HEK293 (cell line): ENCODE data around the gene SPOCK1.

Experiments used
- CTCF ChIA-PET: fragments of 350-600 bp; formaldehyde crosslinking; extraction: SDS; loops from one replicate; lab custom pipeline; 2021; ENCODE audit warnings: antibody characterized with exemption; lab: Yijun Ruan, JAX
- POLR2A ChIA-PET: fragments of 300-600 bp; formaldehyde crosslinking; extraction: SDS; loops from one replicate; lab custom pipeline; 2020; ENCODE audit warnings: antibody characterized with exemption, inconsistent platforms; lab: Yijun Ruan, JAX
- H3K27ac ChIP-seq: fragments of 200-500 bp; sonication (Bioruptor generic); 2 replicates; pipeline ENCODE4 v1.5.1; 2014; ENCODE audit warnings: low read depth, low read length, control low read depth, inconsistent platforms; ENCODE audit errors: extremely low read depth
- H3K36me3 ChIP-seq, 2 experiments: fragments of 200-500 bp in 1 of 2; sonication (Bioruptor generic) in 1 of 2; 1 replicate in 1 of 2; 2 replicates in 1 of 2; pipeline ENCODE4 v1.5.1; 2014 to 2017; ENCODE audit warnings: inconsistent platforms in 2 of 2, low read length in 2 of 2; ENCODE audit not compliant: control insufficient read depth in 2 of 2, insufficient read depth in 1 of 2
- H3K4me1 ChIP-seq: fragments of 200-500 bp; sonication (Bioruptor generic); 2 replicates; pipeline ENCODE4 v1.5.1; 2014; ENCODE audit warnings: mild to moderate bottlenecking, low read length, inconsistent platforms; ENCODE audit not compliant: control insufficient read depth, insufficient read depth
- H3K4me3 ChIP-seq: 2 replicates; pipeline ENCODE4 v1.5.1; 2011; ENCODE audit warnings: low read depth, mild to moderate bottlenecking, control low read depth, low read length, moderate library complexity
- H3K9me3 ChIP-seq: fragments of 200-500 bp; sonication (Bioruptor generic); 2 replicates; pipeline ENCODE4 v1.5.1; 2014; ENCODE audit warnings: low read depth, low read length, inconsistent platforms; ENCODE audit not compliant: control insufficient read depth, insufficient read depth
- GFI1B ChIP-seq: fragments of 450-650 bp; formaldehyde crosslinking; IDR thresholded peaks from 2 replicates; pipeline ENCODE4 v1.5.1; 2016; ENCODE audit warnings: missing biosample characterization, missing genetic modification characterization
- KLF7 ChIP-seq: fragments of 450-650 bp; formaldehyde crosslinking; IDR thresholded peaks from 2 replicates; pipeline ENCODE4 v1.5.1; 2016; ENCODE audit warnings: missing biosample characterization, missing genetic modification characterization, borderline replicate concordance
- MYNN ChIP-seq: fragments of 450-650 bp; formaldehyde crosslinking; IDR thresholded peaks from 2 replicates; pipeline ENCODE4 v1.5.1; 2016; ENCODE audit warnings: missing biosample characterization, missing genetic modification characterization, borderline replicate concordance
- SALL2 ChIP-seq: fragments of 450-650 bp; formaldehyde crosslinking; IDR thresholded peaks from 2 replicates; pipeline ENCODE4 v1.5.0; 2017; ENCODE audit warnings: missing biosample characterization, mild to moderate bottlenecking, missing genetic modification characterization, borderline replicate concordance
- SCRT2 ChIP-seq: fragments of 450-650 bp; formaldehyde crosslinking; IDR thresholded peaks from 2 replicates; pipeline ENCODE4 v1.5.1; 2016; ENCODE audit warnings: missing biosample characterization, missing genetic modification characterization
- ZBTB21 ChIP-seq: fragments of 450-650 bp; formaldehyde crosslinking; IDR thresholded peaks from 2 replicates; pipeline ENCODE4 v1.5.1; 2017; ENCODE audit warnings: missing biosample characterization, missing genetic modification characterization
- ZNF157 ChIP-seq: fragments of 450-650 bp; formaldehyde crosslinking; IDR thresholded peaks from 2 replicates; pipeline ENCODE4 v1.5.1; 2016; ENCODE audit warnings: missing biosample characterization, missing genetic modification characterization
- ZNF223 ChIP-seq: fragments of 450-650 bp; formaldehyde crosslinking; IDR thresholded peaks from 2 replicates; pipeline ENCODE4 v1.5.1; 2016; ENCODE audit warnings: missing biosample characterization, missing genetic modification characterization
- ZNF248 ChIP-seq: fragments of 450-650 bp; formaldehyde crosslinking; IDR thresholded peaks from 2 replicates; pipeline ENCODE4 v1.5.1; 2017; ENCODE audit warnings: missing biosample characterization, missing genetic modification characterization
- ZNF311 ChIP-seq: fragments of 450-650 bp; formaldehyde crosslinking; IDR thresholded peaks from 2 replicates; pipeline ENCODE4 v1.5.1; 2017; ENCODE audit warnings: missing biosample characterization, missing genetic modification characterization, borderline replicate concordance
- ZNF404 ChIP-seq: fragments of 450-650 bp; formaldehyde crosslinking; IDR thresholded peaks from 2 replicates; pipeline ENCODE4 v1.5.1; 2017; ENCODE audit warnings: missing biosample characterization, missing genetic modification characterization
- ZNF416 ChIP-seq: fragments of 450-650 bp; formaldehyde crosslinking; IDR thresholded peaks from 2 replicates; pipeline ENCODE4 v1.5.1; 2016; ENCODE audit warnings: missing biosample characterization, missing genetic modification characterization
- ZNF426 ChIP-seq: fragments of 450-650 bp; formaldehyde crosslinking; IDR thresholded peaks from 2 replicates; pipeline ENCODE4 v1.5.1; 2017; ENCODE audit warnings: missing biosample characterization, missing genetic modification characterization, mild to moderate bottlenecking, inconsistent platforms, moderate library complexity
- ZNF48 ChIP-seq: fragments of 450-650 bp; formaldehyde crosslinking; IDR thresholded peaks from 2 replicates; pipeline ENCODE4 v1.5.1; 2016; ENCODE audit warnings: missing biosample characterization, missing genetic modification characterization
- ZNF529 ChIP-seq: fragments of 450-650 bp; formaldehyde crosslinking; IDR thresholded peaks from 2 replicates; pipeline ENCODE4 v1.5.1; 2017; ENCODE audit warnings: missing genetic modification characterization, missing biosample characterization; ENCODE audit not compliant: insufficient replicate concordance
- ZNF530 ChIP-seq: fragments of 450-650 bp; formaldehyde crosslinking; IDR thresholded peaks from 2 replicates; pipeline ENCODE4 v1.5.1; 2016; ENCODE audit warnings: low read depth, missing biosample characterization, missing genetic modification characterization
- ZNF626 ChIP-seq: fragments of 450-650 bp; sonication (Bioruptor Pico); formaldehyde crosslinking; IDR thresholded peaks from 2 replicates; pipeline ENCODE4 v1.5.1; 2018; ENCODE audit warnings: missing biosample characterization, missing genetic modification characterization, inconsistent platforms
- ZNF658 ChIP-seq: fragments of 450-650 bp; formaldehyde crosslinking; IDR thresholded peaks from 2 replicates; pipeline ENCODE4; 2016; ENCODE audit warnings: missing biosample characterization, missing genetic modification characterization
- ZNF776 ChIP-seq: fragments of 450-650 bp; formaldehyde crosslinking; IDR thresholded peaks from 2 replicates; pipeline ENCODE4 v1.5.0; 2017; ENCODE audit warnings: missing biosample characterization, missing genetic modification characterization, borderline replicate concordance
- ZXDB ChIP-seq: fragments of 450-650 bp; formaldehyde crosslinking; IDR thresholded peaks from 2 replicates; pipeline ENCODE4 v1.5.1; 2016; ENCODE audit warnings: missing biosample characterization, missing genetic modification characterization
- TF ChIP-seq, protein P1 (sequence below): fragments of 450-650 bp; formaldehyde crosslinking; IDR thresholded peaks from 2 replicates; pipeline ENCODE4 v1.5.1; 2016; ENCODE audit warnings: missing biosample characterization, missing genetic modification characterization
- TF ChIP-seq, protein P2 (sequence below): IDR thresholded peaks from 2 replicates; pipeline ENCODE4 v1.6.1; 2011; ENCODE audit warnings: mild to moderate bottlenecking, low read depth, low read length, borderline replicate concordance
- TF ChIP-seq, protein P3 (sequence below): fragments of 450-650 bp; formaldehyde crosslinking; IDR thresholded peaks from 2 replicates; pipeline ENCODE4 v1.5.1; 2016; ENCODE audit warnings: missing biosample characterization, missing genetic modification characterization, borderline replicate concordance
- TF ChIP-seq, protein P4 (sequence below): fragments of 450-650 bp; formaldehyde crosslinking; conservative IDR thresholded peaks from 2 replicates; pipeline ENCODE4 v1.5.1; 2016; ENCODE audit warnings: low read depth, missing biosample characterization, missing genetic modification characterization

The SPOCK1 gene

DNA sequence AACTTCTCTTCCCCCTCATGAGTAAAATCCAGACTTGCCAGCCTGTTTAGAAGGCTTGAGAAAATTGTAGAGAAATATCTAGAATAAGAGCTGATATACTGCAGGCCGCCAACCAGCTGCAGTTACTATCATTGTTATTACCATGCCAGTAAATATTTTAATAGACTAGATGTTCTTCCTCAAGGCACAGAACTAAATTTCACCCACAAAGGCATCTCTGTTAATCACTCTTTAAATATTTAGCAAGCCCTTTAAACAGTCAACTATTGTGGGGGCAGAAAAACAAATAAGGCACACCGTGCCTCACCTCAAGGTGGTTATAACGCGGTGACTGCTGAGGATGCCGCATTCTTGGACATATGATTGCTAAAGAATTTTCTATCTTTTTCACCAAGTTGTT lies 147.0 kb downstream of the SPOCK1 start:
- ChIA-PET CTCF (no interaction called here), POLR2A (no interaction called here)
- TF ChIP-seq ZNF248 (no peak), ZNF426 (no peak), ZNF157 (no peak)
- H3K4me3 ChIP-seq = no peak overlapping the region
- H3K4me1 ChIP-seq = no peaks in the 10 kb centered on the region
- H3K27ac ChIP-seq = no peak overlapping the region
- H3K9me3 ChIP-seq = no peaks in the 10 kb centered on the region
- no peaks in the 10 kb centered on the region for H3K36me3 ChIP-seq

DNA sequence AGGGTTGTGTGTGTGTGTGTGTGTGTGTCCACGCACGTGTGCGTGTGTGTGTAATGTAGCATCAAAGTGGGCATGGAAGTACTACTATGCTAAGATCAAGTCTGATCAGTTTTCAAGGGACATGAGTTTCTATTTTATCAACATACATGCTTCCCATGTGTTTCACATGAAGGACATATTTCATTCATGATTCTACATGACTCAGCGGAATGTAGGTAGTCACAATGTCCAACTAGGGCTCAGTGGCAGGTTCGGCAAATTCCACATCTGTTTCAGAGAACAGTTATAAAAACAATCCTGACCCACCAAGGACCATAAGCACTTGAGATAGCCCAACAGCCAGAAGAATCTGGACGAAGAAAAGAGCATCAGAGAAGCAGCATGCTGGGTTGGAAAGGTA lies 148.3 kb downstream of the SPOCK1 start:
- ChIA-PET POLR2A (no interaction called here), CTCF (interaction anchor here (0.6 kb wide), 1 partner anchor 646 kb away, joined by 3 read pairs; no protein-coding TSS in a partner anchor)
- TF ChIP-seq MYNN (tag by site-specific recombination) = no peak
- TF ChIP-seq ZNF529 = no peak
- TF ChIP-seq, protein P1, sequence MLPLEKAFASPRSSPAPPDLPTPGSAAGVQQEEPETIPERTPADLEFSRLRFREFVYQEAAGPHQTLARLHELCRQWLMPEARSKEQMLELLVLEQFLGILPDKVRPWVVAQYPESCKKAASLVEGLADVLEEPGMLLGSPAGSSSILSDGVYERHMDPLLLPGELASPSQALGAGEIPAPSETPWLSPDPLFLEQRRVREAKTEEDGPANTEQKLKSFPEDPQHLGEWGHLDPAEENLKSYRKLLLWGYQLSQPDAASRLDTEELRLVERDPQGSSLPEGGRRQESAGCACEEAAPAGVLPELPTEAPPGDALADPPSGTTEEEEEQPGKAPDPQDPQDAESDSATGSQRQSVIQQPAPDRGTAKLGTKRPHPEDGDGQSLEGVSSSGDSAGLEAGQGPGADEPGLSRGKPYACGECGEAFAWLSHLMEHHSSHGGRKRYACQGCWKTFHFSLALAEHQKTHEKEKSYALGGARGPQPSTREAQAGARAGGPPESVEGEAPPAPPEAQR (tag by site-specific recombination) = no peak
- TF ChIP-seq SALL2 (tag by site-specific recombination) = no peak
- TF ChIP-seq KLF7 (tag by site-specific recombination) = no peak
- TF ChIP-seq ZNF311 (tag by site-specific recombination) = no peak
- no peak for TF ChIP-seq ZNF658 (tag by site-specific recombination)
- TF ChIP-seq, protein P2, sequence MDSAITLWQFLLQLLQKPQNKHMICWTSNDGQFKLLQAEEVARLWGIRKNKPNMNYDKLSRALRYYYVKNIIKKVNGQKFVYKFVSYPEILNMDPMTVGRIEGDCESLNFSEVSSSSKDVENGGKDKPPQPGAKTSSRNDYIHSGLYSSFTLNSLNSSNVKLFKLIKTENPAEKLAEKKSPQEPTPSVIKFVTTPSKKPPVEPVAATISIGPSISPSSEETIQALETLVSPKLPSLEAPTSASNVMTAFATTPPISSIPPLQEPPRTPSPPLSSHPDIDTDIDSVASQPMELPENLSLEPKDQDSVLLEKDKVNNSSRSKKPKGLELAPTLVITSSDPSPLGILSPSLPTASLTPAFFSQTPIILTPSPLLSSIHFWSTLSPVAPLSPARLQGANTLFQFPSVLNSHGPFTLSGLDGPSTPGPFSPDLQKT = no peak
- no peak for TF ChIP-seq ZNF776
- TF ChIP-seq SCRT2 (tag by site-specific recombination) = no peak
- TF ChIP-seq ZBTB21 (tag by site-specific recombination) = no peak
- no peak for TF ChIP-seq ZXDB (tag by site-specific recombination)
- Histone ChIP-seq H3K36me3 (no peaks in the 10 kb centered on the region), H3K4me1 (no peaks in the 10 kb centered on the region), H3K27ac (no peak overlapping the region), H3K9me3 (no peaks in the 10 kb centered on the region), H3K4me3 (no peak overlapping the region)

DNA sequence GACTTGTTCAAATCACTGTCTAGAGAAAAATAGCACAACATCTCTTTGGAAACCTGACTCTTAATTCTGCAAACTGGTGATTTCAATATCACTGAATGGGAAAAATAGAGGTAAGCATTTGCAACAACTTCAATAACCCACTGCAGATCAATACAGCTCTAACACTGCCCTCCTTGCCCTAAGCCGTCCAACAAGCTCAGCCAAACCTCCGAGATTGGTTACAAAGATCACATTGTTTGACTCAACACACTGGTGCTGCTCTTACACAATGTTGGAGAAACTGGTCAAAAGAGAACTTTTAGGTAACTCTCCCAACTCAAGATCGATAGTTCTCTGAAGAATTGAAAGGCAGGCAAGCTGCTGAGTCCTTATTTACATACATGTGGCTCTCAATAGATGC lies 150.4 kb downstream of the SPOCK1 start:
- Histone ChIP-seq H3K27ac (no peak overlapping the region), H3K4me1 (no peaks in the 10 kb centered on the region), H3K9me3 (no peaks in the 10 kb centered on the region), H3K4me3 (no peak overlapping the region), H3K36me3 (no peaks in the 10 kb centered on the region)
- ChIA-PET CTCF (interaction anchor here (0.6 to 2.3 kb wide), 2 partner anchors 28 to 157 kb away, joined by 3 to 7 read pairs; no protein-coding TSS in a partner anchor), POLR2A (no interaction called here)
- TF ChIP-seq GFI1B (tag by site-specific recombination) = no peak
- TF ChIP-seq ZNF404 (tag by site-specific recombination) = no peak
- TF ChIP-seq ZNF626 (tag by site-specific recombination) = no peak
- TF ChIP-seq, protein P3, sequence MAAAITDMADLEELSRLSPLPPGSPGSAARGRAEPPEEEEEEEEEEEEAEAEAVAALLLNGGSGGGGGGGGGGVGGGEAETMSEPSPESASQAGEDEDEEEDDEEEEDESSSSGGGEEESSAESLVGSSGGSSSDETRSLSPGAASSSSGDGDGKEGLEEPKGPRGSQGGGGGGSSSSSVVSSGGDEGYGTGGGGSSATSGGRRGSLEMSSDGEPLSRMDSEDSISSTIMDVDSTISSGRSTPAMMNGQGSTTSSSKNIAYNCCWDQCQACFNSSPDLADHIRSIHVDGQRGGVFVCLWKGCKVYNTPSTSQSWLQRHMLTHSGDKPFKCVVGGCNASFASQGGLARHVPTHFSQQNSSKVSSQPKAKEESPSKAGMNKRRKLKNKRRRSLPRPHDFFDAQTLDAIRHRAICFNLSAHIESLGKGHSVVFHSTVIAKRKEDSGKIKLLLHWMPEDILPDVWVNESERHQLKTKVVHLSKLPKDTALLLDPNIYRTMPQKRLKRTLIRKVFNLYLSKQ = no peak
- TF ChIP-seq ZNF416 (tag by site-specific recombination) = no peak
- TF ChIP-seq, protein P4, sequence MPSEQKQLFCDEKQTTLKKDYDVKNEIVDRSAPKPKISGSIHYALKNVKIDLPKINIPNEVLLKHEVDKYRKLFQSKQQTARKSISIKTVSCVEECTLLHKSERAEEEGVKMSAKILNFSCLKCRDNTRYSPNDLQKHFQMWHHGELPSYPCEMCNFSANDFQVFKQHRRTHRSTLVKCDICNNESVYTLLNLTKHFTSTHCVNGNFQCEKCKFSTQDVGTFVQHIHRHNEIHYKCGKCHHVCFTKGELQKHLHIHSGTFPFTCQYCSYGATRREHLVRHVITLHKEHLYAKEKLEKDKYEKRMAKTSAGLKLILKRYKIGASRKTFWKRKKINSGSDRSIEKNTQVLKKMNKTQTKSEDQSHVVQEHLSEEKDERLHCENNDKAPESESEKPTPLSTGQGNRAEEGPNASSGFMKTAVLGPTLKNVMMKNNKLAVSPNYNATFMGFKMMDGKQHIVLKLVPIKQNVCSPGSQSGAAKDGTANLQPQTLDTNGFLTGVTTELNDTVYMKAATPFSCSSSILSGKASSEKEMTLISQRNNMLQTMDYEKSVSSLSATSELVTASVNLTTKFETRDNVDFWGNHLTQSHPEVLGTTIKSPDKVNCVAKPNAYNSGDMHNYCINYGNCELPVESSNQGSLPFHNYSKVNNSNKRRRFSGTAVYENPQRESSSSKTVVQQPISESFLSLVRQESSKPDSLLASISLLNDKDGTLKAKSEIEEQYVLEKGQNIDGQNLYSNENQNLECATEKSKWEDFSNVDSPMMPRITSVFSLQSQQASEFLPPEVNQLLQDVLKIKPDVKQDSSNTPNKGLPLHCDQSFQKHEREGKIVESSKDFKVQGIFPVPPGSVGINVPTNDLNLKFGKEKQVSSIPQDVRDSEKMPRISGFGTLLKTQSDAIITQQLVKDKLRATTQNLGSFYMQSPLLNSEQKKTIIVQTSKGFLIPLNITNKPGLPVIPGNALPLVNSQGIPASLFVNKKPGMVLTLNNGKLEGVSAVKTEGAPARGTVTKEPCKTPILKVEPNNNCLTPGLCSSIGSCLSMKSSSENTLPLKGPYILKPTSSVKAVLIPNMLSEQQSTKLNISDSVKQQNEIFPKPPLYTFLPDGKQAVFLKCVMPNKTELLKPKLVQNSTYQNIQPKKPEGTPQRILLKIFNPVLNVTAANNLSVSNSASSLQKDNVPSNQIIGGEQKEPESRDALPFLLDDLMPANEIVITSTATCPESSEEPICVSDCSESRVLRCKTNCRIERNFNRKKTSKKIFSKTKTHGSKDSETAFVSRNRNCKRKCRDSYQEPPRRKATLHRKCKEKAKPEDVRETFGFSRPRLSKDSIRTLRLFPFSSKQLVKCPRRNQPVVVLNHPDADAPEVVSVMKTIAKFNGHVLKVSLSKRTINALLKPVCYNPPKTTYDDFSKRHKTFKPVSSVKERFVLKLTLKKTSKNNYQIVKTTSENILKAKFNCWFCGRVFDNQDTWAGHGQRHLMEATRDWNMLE (tag by site-specific recombination) = no peak
- TF ChIP-seq ZNF48 (tag by site-specific recombination) = no peak
- no peak for TF ChIP-seq ZNF530 (tag by site-specific recombination)
- no peak for TF ChIP-seq ZNF223 (tag by site-specific recombination)
- no peak for TF ChIP-seq ZNF248
